GM18505 (cell line): ENCODE data around the gene DUX4.
A peak's percentile ranks its signal among the peaks of the same experiment; 100 is the strongest.
"Not testable (repeated sequence)": the region's sequence is repeated elsewhere in the genome, so short reads cannot be mapped to it uniquely, and the experiment has no call there.

Experiments
- ATAC-seq: cut with Tn5 transposase; IDR thresholded peaks from one replicate; pipeline ENCODE4 v1.9.1; 2021; ENCODE audit not compliant: unreplicated experiment

DUX4 gene

DNA sequence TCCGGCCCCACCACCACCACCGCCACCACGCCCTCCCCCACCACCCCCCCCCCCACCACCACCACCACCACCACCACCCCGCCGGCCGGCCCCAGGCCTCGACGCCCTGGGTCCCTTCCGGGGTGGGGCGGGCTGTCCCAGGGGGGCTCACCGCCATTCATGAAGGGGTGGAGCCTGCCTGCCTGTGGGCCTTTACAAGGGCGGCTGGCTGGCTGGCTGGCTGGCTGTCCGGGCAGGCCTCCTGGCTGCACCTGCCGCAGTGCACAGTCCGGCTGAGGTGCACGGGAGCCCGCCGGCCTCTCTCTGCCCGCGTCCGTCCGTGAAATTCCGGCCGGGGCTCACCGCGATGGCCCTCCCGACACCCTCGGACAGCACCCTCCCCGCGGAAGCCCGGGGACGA is at the start of gene DUX4:
TSS of gene DUX4 (plus strand) at position 347 of the 400 bp plus-strand sequence. CDS start at position 347, 0 bp downstream.
- not testable (repeated sequence) for ATAC-seq

DNA sequence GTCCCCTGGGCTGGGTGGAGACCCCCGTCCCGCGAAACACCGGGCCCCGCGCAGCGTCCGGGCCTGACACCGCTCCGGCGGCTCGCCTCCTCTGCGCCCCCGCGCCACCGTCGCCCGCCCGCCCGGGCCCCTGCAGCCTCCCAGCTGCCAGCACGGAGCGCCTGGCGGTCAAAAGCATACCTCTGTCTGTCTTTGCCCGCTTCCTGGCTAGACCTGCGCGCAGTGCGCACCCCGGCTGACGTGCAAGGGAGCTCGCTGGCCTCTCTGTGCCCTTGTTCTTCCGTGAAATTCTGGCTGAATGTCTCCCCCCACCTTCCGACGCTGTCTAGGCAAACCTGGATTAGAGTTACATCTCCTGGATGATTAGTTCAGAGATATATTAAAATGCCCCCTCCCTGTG is 1.9 kb downstream of the DUX4 start:
- ATAC-seq, result not testable (repeated sequence)

DNA sequence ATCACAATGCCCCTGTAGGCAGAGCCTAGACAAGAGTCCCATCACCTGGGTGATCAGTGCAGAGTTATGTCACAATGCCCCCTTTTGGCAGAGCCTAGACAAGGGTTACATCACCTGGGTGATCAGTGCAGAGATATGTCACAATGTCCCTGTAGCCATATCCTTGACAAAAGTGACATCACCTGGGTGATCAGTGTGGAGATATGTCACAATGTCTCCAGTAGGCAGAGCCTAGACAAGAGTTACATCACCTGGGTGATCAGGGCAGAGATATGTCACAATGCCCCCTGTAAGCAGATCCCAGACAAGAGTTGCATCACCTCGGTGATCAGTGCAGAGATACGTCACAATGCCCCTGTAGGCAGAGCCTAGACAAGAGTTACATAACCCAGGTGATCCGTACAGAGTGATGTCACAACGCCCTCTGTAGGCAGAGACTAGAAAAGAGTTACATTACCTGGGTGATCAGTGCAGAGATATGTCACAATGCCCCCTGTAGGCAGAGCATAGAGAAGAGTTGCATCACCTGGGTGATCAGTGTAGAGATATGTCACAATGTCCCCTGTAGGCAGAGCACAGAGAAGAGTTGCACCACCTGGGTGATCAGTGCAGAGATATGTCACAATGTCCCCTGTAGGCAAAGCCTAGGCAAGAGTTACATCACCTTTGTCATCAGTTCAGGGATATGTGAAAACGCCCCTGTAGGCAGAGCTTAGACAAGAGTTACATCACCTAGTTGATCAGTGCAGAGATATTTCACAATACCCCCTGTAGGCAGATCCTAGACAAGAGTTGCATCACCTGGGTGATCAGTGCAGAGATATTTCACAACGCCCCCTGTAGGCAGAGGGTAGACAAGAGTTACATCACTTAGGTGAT is 4.4 kb downstream of the DUX4 start:
- ATAC-seq, result not testable (repeated sequence)

DNA sequence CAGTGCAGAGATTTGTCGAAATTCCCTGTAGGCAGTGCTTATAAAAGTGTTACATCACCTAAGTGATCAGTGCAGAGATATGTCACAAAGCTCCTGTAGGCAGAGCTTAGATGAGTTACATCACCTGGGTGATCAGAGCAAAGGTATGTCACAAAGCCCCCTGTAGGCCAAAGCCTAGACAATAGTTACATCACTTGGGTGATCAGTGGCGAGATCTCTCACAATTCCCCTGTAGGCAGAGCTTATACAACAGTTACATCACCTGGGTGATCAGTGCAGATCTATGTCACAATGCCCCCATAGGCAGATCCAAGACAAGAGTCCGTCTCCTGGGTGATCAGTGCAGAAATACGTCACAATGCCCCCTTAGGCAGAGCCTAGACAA is 5.0 kb downstream of the DUX4 start:
- not testable (repeated sequence) for ATAC-seq

DNA sequence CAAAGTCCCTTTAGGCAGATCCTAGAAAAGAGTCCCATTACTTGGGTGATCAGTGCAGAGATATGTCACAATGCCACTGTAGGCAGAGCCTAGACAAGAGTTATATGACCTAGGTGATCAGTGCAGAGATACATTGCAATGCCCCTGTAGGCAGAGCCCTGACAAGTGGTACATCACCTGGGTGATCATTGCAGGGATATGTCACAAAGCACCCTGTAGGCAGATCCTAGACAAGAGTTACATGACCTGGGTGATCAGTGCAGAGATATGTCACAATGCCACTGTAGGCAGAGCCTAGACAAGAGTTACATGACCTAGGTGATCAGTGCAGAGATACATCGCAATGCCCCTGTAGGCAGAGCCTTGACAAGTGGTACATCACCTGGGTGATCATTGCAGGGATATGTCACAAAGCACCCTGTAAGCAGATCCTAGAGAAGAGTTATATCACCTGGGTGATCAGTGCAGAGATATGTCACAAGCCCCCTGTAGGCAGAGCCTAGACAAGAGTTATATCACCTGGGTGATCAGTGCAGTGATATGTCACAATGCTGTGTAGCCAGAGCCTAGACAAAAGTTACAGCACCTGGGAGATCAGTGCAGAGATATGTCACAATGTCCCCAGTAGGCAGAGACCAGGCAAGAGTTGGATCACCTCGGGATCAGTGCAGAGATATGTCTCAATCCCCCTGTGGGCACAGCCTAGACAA is 5.6 kb downstream of the DUX4 start:
- ATAC-seq, result peak; percentile 61

DNA sequence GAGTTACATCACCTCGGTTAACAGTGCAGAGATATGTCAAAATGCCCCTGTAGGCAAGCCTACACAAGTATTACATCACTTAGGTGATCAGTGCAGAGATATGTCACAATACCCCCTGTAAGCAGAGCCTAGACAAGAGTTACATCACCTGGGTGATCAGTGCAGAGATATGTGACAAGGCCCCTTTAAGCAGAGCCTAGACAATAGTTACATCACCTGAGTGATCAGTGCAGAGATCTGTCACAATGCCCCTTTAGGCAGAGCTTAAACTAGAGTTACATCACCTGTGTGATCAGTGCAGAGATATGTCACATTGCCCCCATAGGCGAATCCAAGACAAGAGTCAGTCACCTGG is 6.1 kb downstream of the DUX4 start:
- peak; percentile 25 for ATAC-seq

DNA sequence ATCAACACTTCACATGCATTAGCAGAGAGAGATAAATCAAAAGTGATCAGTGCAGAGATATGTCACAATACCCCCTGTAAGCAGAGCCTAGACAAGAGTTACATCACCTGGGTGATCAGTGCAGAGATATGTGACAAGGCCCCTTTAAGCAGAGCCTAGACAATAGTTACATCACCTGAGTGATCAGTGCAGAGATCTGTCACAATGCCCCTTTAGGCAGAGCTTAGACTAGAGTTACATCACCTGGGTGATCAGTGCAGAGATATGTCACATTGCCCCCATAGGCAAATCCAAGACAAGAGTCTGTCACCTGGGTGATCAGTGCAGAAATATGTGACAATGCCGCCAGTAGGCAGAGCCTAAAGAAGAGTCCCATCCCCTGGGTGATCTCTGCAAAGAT is 7.4 kb downstream of the DUX4 start:
- ATAC-seq, result not testable (repeated sequence)

DNA sequence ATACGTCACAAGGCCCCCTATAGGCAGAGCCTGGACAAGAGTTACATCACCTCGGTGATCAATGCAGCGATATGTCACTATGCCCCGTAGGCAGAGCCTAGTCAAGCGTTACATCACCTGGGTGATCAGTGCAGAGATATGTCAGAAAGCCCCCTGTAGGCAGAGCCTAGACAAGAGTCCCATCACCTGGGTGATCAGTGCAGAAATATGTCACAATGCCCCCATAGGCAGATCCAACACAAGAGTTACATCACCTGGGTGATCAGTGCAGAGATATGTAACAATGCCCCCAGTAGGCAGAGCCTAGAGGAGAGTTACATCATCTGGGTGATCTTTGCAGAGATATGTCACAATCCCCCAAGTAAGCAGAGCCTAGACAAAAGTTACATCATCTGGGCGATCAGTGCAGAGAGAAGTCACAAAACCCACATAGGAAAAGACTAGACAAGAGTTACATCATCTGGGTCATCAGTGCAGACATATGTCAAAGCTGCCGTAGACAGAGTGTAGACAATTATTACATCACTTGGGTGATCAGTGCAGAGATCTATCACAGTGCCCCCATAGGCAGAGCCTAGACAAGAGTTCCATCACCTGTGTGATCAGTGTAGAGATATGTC is 8.0 kb downstream of the DUX4 start:
- not testable (repeated sequence) for ATAC-seq

DNA sequence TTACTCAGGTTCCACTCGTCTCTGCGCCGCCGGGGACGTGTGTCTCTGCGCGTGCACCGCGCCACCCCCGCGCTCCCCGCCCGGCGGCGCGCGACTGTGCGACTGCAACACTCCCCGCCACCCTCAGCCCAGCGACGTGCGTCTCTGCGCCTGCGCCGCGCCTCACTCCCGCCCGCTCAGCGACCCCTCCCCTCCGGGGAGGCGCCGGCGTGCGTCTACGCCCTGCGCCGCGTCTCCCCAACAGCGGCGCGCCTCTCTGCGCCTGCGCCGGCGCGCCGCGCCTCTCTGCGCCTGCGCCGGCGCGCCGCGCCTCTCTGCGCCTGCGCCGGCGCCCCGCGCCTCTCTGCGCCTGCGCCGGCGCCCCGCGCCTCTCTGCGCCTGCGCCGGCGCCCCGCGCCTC is 29.9 kb downstream of the DUX4 start:
- not testable (repeated sequence) for ATAC-seq
